GM19324 (cell line): ENCODE data around the gene TRPM3.

Experiments
- ATAC-seq: cut with Tn5 transposase; IDR thresholded peaks from one replicate; pipeline ENCODE4 v1.9.1; 2021; ENCODE audit warnings: mild to moderate bottlenecking, moderate library complexity; ENCODE audit not compliant: unreplicated experiment, low FRiP score

Gene TRPM3

DNA sequence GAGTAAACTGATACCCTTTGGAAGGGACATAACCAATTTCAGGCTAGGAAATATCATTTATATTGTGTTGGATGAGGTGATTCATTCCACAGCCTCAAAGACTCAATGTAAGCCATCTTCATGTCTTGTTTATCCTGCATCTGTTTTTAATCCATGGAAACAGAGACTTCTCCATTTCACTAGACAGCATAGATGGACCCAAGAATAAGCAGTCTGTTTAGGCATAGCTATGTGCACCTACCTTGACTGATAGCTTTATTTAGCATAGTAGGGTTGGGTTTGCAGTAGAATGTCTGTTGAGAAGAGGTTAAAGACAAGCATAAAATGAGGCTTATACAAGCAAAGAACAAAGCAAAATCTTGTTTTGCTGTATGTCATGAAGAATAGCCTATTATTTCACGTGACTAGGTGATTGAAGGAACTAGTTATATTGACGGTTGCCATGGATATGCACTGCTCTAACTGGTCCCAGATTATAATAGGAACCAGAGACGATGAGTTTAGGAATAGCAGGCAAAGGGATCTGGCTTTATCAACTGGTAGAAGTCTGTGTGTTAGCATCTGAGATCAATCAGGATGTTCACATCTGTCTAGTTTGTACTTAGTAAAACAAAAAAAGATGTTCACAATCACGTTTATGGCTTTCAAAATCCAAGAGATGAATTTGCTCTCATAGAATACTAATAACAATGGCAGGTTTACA is 552.2 kb downstream of the TRPM3 start:
- no peak for ATAC-seq

DNA sequence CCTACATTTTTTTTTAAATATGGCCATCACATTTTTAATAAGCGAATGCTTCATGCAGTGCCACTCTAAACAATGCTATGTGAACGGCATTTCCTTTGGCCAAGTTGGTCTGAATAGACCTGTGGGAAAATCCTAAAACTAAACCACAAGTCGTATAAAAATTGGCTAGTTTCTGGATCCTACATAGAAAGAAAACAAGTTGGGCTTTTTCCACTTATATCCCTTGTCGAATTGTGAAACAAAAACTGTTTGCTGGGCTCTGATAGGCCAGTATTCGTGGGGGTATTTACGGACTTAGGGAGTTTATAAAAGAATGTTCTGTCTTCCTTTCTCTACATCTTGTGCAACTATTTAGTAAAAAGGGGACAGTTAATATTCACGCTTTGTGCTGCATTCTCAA is 553.9 kb downstream of the TRPM3 start:
- ATAC-seq, result no peak

DNA sequence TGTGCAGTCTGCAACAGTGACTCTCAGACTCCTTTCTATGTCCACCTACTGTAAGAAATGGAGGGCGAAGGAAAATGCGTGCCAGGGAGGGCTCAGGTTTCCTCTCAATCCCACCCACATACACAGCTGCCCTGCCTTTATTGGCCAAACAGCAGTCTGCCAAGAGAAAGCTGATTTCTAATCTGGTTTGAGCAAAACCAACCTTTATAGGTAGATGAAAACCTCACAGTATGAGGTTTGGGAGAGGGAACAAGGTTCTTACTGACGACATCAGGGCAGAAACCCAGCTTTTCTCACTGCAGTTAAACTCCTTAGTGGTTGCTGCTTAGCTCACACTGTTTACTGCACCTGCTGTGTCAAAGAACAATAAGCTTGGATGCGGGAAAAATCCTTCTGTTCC is 554.7 kb downstream of the TRPM3 start:
- no peak for ATAC-seq

DNA sequence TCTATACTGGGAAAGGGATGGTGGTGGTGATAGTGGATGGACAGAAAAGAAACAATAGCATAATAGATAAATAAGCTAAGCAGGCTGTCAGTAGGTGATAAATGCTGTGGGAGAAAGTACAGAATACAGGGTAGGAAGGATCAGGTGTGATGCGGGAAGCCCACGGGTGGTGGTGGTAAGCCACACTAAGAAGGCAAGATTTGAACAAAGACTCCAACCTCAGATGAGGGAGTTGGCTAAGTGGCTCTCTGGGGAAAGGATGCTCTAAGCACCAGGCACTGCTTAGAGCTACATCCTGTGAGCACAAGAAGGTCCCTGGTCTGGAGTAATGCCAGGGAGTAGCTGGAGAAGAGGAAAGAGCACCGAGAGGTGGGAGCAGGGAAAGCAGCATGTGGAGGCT is 555.4 kb downstream of the TRPM3 start:
- ATAC-seq, result no peak

DNA sequence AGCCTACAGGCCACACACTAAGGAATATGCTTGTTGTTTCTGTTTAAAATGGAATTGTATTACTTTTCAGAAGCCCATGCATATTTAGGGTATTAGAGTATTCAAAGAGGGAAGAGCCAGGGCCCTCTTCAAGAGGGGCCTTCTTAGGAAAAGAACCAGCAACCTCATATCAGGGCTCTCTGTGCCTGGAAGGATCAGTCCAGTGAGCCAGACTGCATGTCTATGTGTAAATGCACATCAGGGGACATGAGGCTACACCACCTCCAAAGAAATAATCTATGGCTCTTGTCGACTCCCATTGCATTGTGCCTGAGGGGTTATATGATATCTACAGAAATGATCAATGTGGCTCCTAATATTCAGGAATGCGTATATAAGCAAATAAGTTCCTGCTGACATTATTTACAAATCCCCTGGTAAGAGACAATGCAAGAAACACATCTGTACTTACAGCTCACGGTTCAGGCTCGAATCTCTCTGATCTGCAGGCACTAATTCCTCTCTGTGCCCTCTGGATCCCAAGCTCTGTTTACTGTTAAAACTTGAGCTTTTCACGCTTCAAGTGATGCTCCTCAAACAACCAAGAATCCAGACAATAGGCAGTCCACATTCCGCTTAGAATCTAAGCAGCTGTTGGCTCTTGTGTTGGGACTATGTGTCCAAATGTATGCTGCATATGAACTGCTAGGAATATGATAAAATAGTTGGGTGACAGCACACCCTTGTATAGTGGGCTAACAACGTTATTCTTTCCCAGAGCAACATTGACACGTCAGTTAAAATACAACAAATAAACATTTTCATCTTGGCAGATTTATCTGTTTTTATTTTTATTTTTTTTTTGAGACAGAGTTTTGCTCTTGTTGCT is 556.7 kb downstream of the TRPM3 start:
- ATAC-seq, result no peak

DNA sequence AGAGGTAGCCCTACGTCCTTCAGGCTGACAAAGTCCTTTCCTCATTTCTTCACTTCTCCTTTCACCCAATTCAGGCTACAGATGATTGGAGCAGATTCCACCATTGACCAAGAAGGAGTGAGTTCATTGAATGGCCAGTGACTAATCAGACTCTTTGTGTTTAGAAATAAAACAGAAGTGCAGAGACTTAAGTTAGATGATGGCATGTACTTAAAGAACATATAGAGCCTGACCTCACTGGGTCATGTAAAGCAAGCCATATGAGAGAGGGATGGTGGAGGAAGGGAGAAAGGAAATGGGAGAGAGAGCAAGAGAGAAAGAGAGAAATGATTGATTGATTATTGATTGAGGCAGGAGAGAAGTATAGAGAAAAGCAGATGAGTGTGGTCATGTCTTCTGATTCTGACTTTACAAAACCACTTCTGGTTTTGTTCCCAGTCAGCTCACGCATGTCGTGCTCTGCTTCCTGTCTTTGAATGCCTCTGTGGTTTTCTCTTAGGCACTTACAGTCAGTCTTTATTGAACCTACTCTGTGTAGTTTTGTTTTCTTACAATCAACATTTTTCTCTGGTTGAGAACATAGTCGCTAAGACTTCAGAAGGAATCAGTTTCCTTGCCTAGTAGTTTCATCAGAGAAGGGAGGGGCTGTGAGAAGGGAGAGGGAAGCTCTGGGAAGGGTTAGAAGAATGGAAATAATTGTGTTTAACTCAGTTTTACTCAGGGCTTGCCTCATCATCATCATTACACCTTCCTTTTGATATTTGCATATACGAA is 557.8 kb downstream of the TRPM3 start:
- peak; percentile 94 for ATAC-seq

DNA sequence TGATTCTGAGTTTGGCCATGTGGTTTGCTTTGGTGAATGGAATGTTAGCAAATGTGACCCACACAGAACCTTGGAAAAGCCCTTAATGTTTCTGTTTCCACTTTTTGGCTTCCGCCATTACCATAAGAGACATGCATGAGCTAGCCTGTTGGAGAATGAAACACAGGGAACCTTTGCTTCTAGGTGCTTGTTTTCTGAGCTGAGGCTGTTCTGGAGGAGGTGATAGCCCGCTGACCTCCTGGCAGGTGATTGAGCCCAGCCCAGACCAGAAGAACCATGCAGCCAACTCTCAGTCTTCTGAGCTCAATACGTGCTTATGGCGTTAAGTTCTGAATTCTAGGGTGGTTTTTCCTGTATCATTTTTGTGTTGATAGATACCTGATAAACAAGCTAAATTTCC is 558.4 kb downstream of the TRPM3 start:
- ATAC-seq, result no peak

DNA sequence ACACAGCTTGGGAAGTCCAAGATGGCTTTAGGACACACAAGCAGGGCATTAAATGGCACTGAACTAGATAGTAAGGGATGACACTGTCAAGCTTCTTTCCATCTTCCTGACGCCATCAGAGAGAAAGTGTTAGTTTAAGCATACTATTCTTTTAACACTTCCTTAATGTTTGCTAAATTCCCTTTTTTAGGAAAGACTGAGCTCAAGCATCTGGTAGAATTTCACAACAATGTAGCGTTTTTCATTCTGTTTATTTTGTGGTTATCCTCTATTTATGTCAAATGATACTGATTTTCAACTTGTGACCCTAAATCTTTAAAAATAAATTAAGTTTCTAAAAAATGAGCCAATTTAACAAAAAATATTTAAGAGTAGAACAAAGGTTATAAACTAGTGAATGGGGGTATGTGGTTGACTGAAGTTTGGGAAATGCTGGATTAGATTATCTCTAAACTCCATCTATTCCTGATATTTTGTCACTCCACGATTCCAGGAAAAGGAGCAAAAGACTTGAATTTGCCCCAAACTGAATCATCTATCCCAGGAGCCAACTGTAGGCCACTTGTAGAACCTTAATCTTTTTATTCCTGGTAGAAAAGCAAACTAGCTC is 559.5 kb downstream of the TRPM3 start:
- ATAC-seq, result no peak

DNA sequence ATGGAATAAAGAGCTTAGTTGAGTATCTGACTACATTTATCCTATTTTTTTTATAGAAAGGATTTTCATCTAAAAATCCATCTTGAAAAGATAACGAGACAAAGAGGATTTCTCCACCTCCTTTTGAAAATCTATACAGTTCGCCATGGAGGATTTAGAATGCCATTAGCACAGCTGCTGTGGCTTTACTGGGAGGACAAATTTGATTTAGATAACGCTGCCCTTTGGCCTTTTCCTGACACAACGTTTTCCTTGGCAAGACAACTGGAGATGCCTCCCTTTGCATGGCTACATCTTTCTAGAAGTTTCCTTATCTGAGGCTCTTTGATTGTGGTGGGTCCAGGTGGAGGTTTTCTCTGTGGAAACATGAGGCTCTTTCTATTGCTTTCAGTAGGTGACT is 560.3 kb downstream of the TRPM3 start:
- no peak for ATAC-seq

DNA sequence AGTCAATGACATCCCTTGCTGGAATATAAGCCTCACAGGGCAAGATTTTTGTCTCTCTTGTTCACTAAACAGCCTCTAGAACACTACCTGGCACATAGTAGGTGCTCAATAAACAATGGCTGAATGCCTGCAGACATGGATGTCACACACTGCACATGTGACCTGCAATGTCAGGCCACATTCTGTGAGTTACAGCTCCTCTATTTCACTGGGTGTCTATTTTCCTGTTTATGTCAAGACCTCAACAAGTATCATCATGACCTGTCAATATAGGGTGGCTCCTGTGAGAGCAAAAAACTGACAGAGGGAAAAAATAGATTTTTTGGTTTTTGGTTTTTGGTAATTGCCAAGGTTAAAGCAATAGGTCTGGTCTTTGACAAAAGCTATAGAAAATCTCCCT is 562.3 kb downstream of the TRPM3 start:
- no peak for ATAC-seq

DNA sequence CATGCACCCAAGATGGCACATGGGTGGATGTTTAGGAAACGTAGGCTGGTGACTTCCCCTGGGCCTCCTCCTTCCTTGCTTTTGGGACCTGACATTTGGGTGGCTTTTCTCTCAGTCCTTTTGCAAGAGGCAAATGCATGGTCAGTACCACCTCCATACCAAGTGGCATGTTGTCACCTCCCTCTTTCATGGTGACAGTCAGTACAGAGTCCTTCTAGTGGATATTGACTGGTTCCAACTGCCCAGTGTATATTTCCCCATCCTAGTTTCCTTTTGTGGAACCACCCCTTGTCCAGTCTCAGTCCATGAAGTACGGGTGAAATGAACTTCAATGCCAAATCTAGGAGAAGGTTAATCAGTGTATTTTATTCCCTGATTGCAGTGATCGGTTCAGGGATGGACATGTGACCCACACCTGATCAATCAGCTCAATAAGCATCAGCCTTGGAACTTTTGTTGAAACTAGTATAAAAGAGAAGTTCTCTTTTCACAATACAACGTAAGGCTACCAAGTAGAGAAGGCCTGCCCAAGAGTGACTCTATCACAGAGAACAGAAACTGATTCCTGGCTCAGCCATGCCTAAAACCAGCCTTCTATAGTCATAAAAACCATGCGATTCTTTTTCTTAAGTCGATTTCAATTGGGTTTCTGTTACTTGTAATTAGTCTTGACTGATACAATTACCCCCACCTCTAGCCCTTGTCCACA is 563.6 kb downstream of the TRPM3 start:
- peak; percentile 96 for ATAC-seq

DNA sequence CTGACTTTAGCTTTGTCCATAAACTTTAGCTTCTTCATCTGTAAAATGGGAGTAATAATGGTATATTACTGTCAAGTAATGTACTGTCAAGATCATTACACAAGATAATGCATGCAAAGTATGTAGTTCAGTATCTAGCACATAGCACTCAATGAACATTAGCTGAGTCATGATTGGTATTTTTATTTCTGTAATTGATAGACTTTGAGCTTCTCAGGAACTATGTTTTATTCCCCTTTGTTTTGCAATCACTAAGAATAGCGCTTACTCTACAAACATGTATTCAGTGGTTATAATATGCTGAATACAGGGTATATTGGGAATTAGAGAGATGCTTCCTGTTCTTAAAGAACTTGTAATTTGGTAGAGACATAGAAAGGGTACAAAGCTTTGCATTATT is 564.6 kb downstream of the TRPM3 start:
- ATAC-seq, result no peak

DNA sequence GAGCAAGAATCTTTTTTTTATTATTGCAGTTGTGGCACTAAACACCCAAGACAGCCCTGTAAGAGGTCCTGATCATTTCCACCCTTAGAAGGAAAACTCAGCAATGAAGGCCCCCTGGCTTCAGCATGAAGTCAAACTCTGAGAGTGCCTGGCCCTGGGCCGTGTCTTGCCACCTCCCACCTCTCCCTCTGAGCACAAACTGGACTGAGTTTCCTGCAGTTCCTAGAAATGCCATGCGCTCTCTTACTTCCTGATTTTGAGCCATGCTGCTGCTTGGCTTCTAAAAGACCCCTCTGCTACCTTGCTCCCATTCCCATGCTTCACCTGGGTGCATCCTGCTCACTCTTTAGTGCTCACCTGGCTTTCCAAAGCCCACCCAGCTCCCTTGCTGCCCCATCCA is 566.5 kb downstream of the TRPM3 start:
- ATAC-seq, result no peak

DNA sequence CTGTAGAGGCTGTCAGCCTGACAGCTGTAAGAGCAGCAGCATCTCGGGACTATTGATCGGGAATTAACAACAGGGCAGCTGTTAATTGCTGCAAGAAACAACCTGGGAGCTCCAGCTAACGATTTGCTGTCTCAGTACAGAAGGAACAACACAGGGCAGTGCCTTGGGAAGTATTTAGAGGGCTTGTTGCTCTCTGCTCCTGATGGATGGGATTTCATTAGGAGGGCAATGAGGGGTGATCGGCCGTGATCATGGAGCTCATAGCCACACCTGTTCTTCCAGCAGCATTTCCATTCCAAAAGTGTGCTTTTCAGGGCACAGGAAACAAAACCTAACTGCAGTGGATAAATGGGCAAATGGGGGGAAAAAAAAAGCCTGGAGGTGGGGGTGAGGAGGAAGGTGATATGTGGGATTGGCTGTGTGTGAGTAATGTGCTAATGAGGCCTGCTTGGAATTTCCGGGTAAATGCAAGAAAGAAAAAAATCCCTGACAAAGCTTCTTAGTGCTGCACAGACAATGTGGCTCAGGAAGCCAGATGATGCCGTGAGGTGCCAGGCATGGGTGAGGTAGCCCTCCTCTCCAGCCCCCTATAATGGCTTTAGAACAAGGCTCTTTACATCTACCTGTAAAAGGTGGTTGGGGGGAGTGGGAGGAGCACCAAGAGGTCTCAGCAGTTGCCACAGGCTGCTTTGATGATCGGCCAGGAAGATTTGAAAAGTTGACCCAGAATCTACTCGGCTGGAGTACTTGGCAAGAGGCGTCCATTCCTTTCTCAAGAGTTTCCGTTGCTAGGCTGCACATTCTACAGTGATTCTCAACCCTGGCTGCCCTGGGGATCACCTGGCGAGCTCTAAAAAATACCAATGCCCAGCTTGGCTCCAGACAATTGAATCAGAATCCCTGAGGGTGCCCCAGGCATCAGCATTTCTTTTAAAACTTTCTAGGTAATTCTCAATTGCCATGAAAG is 567.4 kb downstream of the TRPM3 start:
- ATAC-seq, result no peak

DNA sequence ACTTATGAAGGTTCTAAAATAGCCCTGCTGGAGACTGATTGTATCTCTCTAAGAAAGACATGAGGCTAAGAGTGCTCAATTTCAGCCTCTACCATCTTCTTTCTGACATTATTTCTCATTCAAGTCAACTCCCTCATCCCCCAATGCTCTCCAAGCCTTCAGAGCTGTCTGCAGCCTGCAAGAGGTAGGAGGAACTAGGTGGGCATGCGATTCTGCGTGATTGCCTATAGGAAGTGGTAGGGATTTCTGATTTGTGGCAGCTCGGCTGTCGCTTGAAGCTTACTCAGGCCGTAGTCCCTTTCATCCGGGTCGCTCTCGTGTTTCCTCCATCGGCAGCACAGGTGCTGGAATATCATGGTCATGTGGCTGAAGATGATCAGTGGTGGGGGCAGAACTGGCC is 568.9 kb downstream of the TRPM3 start:
- ATAC-seq, result no peak

DNA sequence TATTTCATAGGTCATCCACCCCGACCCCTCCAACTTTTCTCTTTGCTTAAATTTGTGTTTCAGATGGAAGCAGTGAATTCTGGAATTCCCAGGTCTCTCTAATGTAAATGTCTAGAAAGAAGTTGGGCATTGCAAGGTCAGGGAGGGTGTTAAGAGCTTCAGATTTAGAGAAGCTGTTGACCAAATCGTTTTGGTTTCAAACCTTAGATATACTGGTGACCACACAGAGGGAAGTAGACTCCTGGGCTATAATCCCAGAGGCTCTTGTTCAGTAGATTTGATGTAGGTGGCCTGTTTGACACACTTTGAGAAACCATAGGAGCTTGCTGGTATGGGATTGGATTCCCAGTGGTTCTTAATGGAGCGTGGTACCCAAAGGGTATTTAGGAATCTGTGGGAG is 569.6 kb downstream of the TRPM3 start:
- no peak for ATAC-seq

DNA sequence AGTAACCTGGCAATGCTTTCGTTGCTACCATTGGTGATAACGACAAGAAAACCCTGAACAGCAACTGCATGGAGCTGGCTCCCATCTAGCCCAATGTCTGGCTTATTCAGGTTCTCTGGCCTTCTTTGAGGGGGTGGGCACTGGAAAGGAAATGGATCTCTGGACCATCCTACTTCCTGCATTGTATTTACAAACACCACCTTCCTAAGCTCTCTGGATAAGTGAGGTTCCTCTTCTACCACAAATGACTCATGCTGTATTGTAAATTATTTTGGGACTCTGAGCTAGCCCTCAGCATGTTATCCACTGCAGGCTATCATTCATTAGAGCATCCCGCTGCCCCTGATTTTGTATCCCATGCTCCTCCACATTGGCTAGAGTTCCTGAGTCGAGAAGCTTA is 570.0 kb downstream of the TRPM3 start:
- ATAC-seq, result no peak

DNA sequence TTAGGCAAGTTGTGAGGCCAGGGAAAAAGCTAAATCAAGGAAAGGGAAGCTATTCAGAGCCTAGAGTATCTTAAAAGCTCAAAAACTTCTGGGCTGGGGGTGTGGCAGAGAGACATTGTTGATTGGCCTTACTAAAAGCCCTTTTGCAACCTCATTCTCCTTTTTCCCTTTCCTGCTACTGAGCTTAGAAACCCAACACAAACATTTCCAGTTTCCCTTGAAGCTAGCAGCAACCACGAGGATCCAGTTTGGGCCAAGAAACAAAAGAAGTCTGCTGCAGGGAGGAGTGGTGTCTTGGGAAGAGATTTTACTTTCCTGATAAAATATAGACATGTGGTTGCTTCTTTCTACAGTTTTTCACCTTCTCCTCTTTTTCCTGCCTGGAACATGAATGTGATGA is 571.5 kb downstream of the TRPM3 start:
- no peak for ATAC-seq

DNA sequence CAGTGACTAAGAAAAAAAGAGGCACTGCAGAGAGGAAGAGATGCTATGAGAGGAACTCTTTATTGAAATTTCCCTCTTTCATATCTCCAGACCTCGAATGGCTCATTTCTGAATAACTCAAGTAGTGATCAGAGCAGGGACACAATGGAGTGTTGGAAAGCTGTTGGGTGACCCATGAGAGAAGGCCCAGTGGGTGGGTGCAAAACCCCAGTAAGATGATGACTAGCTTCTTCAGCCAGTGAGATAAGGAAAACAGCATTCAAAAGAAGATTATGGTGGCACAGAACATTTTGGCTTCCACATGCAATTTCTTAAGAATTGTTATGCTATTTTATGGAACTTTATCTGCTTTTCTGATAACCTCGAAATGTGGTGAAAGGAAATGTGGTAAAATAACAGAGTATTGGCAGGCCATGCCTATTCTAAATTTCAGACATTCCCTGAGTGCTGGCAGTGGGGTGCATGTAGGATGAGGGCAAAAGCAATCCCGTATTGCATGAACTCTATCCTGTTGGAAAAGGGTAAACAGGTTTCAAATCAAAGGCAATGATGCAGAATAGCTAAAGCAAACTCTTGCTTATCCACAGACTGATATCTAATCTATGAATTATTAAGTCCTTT is 579.0 kb downstream of the TRPM3 start:
- no peak for ATAC-seq
